Measurements from ENCODE around the gene CMPK2.

The CMPK2 gene

DNA sequence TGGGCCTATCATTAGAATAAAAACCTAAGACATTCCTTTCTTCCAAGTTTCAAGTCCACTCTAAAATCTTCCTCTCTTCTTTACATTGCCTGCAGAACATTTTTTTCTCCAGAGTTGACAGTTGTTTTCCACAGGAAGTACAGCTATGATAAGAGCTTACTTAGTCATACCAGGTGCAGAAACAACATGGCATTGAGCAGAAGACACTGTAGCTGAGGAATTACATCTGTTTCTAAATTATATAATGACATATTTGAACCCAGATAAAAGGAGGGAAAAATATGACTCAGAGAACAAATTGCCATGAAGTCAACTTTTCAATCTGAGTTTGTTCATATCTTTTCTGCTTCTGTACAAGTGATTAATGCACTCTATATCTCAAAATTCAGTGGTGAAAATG lies 30.2 kb downstream of the CMPK2 start:
- no peak for TF ChIP-seq CTCF (IDR thresholded peaks at IDR 0.05; ENCODE audit: insufficient read depth, low read depth, low read length, missing control alignments)
- no peak overlapping the region for H3K4me3 ChIP-seq (ENCODE audit: low read depth, low read length)
- no peak for DNase-seq (ENCODE audit: low read depth)

DNA sequence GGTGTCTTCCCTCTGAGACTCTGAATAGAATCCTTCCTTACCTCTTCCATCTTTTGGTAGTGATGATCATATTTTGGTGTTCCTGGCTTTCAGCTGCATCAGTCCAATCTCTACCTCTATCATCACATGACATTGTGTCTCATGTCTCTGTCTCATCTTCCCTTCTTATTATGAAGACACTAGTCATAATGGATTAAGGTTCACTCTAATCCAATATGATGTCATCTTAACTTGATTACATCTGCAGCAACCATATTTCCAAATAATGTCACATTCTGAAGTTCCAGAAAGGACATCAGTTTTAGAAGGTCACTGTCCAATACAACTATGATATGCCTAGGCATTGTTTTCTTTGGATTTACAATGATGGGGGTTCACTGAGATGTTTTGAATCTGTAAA lies 31.5 kb downstream of the CMPK2 start:
- no peak overlapping the region for H3K4me3 ChIP-seq (ENCODE audit: low read depth, low read length)
- no peak for TF ChIP-seq CTCF (IDR thresholded peaks at IDR 0.05; ENCODE audit: insufficient read depth, low read depth, low read length, missing control alignments)
- DNase-seq (ENCODE audit: low read depth) = no peak

- no peak for DNase-seq (ENCODE audit: low read depth)
- H3K4me3 ChIP-seq (ENCODE audit: low read depth, low read length) = no peak overlapping the region
- TF ChIP-seq CTCF (IDR thresholded peaks at IDR 0.05; ENCODE audit: insufficient read depth, low read depth, low read length, missing control alignments) = no peak
These were observed 32.5 kb downstream of the CMPK2 start for GRCh38 chr2:6833300-6833604.

- no peak overlapping the region for H3K4me3 ChIP-seq (ENCODE audit: low read depth, low read length)
- no peak for TF ChIP-seq CTCF (IDR thresholded peaks at IDR 0.05; ENCODE audit: insufficient read depth, low read depth, low read length, missing control alignments)
- no peak for DNase-seq (ENCODE audit: low read depth)
These were observed 33.0 kb downstream of the CMPK2 start for GRCh38 chr2:6832596-6833299.

GRCh38 chr2:6831229-6831628 lies 34.5 kb downstream of the CMPK2 start:
- TF ChIP-seq CTCF (IDR thresholded peaks at IDR 0.05; ENCODE audit: insufficient read depth, low read depth, low read length, missing control alignments) = no peak

GRCh38 chr2:6828299-6828584 lies 37.5 kb downstream of the CMPK2 start:
- TF ChIP-seq CTCF (IDR thresholded peaks at IDR 0.05; ENCODE audit: insufficient read depth, low read depth, low read length, missing control alignments) = peak; percentile 4
- H3K4me3 ChIP-seq (ENCODE audit: low read depth, low read length) = no peak overlapping the region
- DNase-seq (ENCODE audit: low read depth) = no peak

More at GRCh38 chr2:6831229-6831628, 34.5 kb downstream of the CMPK2 start:
- H3K4me3 ChIP-seq (ENCODE audit: low read depth, low read length) = no peak overlapping the region
- no peak for DNase-seq (ENCODE audit: low read depth)

GRCh38 chr2:6827566-6828298 lies 38.0 kb downstream of the CMPK2 start:
- TF ChIP-seq CTCF (IDR thresholded peaks at IDR 0.05; ENCODE audit: insufficient read depth, low read depth, low read length, missing control alignments) = no peak
- no peak for DNase-seq (ENCODE audit: low read depth)
- no peak overlapping the region for H3K4me3 ChIP-seq (ENCODE audit: low read depth, low read length)

Data from GM12865 (cell line).